Epithelial cell of esophagus (primary cell): ENCODE measurements around the gene FHIT.

Experiments
- DNase-seq: peaks from one replicate; pipeline ENCODE4 v3.0.0; 2010; ENCODE audit warnings: low read depth
- H3K4me3 ChIP-seq: 2 replicates; pipeline ENCODE4 v1.5.1; 2011; ENCODE audit warnings: mild to moderate bottlenecking, low read length, control low read depth
- CTCF ChIP-seq: IDR thresholded peaks from 2 replicates; pipeline ENCODE4 v1.5.1; 2011; ENCODE audit warnings: low read depth, mild to moderate bottlenecking, low read length, control low read depth, inconsistent platforms; ENCODE audit not compliant: insufficient read depth; ENCODE audit errors: missing control alignments

The FHIT gene

GRCh38 chr3:60323651-60324050 lies 927.6 kb downstream of the FHIT start:
- TF ChIP-seq CTCF, result no peak
- H3K4me3 ChIP-seq, result no peak overlapping the region
- no peak for DNase-seq

GRCh38 chr3:60323180-60323579 lies 928.1 kb downstream of the FHIT start:
- DNase-seq, result no peak
- no peak overlapping the region for H3K4me3 ChIP-seq
- no peak for TF ChIP-seq CTCF

- H3K4me3 ChIP-seq, result no peak overlapping the region
- no peak for DNase-seq
- no peak for TF ChIP-seq CTCF
These were observed 928.9 kb downstream of the FHIT start for GRCh38 chr3:60322298-60322856.

- DNase-seq, result no peak
- no peak for TF ChIP-seq CTCF
- no peak overlapping the region for H3K4me3 ChIP-seq
These were observed 931.9 kb downstream of the FHIT start for GRCh38 chr3:60319179-60319858.

- H3K4me3 ChIP-seq, result no peak overlapping the region
- TF ChIP-seq CTCF, result no peak
- DNase-seq, result no peak
These were observed 935.0 kb downstream of the FHIT start for GRCh38 chr3:60316121-60316797.

- no peak for TF ChIP-seq CTCF
- H3K4me3 ChIP-seq, result no peak overlapping the region
- DNase-seq, result no peak
These were observed 937.2 kb downstream of the FHIT start for GRCh38 chr3:60313951-60314461.
